SH-SY5Y (cell line): ENCODE measurements around the gene G3BP2.

Experiments
- GATA2 ChIP-seq: IDR thresholded peaks from 2 replicates; pipeline ENCODE4 v1.6.1; 2011; ENCODE audit warnings: mild to moderate bottlenecking, low read depth, low read length
- GATA3 ChIP-seq: IDR thresholded peaks from 2 replicates; pipeline ENCODE4 v1.6.1; 2011; ENCODE audit warnings: low read depth, mild to moderate bottlenecking, low read length, moderate library complexity

GRCh38 chr4:75662626-75663025, 10.6 kb downstream of the G3BP2 start:
- TF ChIP-seq GATA2 (no peak), GATA3 (no peak)
